ENCODE results near the gene TMEM215. TPM values are rescaled to one million over a fixed set of nuclear protein-coding genes. Genes with fewer than 3 reads are reported as not detected.

Gene TMEM215
- total RNA-seq, result not detected in 2 replicates

DNA sequence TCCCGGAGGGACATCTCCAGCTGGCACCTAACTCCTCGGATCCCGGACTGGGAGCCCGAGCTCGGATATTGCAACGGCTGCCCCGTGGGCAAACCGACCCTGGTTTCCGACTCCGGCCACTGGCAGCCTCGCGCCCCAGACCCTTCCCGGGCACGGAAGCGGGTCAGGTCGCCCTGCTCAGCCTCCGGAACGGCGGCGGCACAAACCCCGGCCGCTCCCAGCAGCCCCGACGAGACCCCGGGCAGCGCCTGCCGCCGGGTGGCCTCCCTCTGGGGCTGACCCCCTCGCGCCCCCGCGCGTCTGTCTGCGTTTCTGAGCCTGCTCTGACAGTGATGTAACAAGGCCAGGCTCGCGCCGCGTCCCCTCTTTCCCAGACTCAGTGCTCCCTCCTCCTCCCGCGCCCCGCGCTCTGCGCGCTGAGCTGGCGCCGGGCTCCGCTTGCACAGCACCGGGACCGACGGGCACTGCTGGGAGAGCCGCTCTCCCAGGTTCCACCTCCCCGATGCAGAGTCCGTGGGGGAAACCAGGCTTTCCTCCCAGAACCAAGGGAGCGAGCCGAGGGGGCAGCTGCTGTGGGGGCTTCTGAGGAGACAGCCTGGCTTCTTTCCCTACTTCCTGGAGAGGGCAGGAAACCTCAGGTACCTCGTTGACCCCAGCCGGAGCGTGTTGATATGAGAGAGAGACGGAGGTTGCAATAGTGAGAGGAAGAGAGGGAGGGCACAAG lies at the start of gene TMEM215:
Gene TMEM215 (plus strand): TSS at position 373 of the 724 bp plus-strand sequence. CDS start 644 bp downstream, outside the sequence.

Other genes with a start within 250 kb of the TMEM215 start
- gene SMIM27, start 231.2 kb upstream of the TMEM215 start, total RNA-seq, result 2.9 and 4.4 TPM in 2 replicates
- 14.1 and 14.6 TPM in 2 replicates for gene TOPORS, start 231.0 kb upstream of the TMEM215 start, total RNA-seq
- 36.6 and 51.4 TPM in 2 replicates for gene NDUFB6, start 210.4 kb upstream of the TMEM215 start, total RNA-seq
- not detected in 2 replicates for gene TAF1L, start 147.9 kb upstream of the TMEM215 start, total RNA-seq
- 21.8 and 34.0 TPM in 2 replicates for gene APTX, start 218.1 kb downstream of the TMEM215 start, total RNA-seq
- 45.3 and 72.1 TPM in 2 replicates for gene DNAJA1, start 241.7 kb downstream of the TMEM215 start, total RNA-seq

Data from cardiac atrium fibroblast (primary cell).